NCI-H748 (cell line): ENCODE results near the gene MYL4.
"Not testable (repeated sequence)": the region's sequence is repeated elsewhere in the genome, so short reads cannot be mapped to it uniquely, and the experiment has no call there.

Experiments used
- DNase-seq: peaks from one replicate; lab custom pipeline; 2025; ENCODE audit not compliant: unreplicated experiment; lab: John Stamatoyannopoulos, UW

MYL4 gene

GRCh38 chr17:47268964-47269363, 59.8 kb downstream of the MYL4 start:
- not testable (repeated sequence) for DNase-seq

DNA sequence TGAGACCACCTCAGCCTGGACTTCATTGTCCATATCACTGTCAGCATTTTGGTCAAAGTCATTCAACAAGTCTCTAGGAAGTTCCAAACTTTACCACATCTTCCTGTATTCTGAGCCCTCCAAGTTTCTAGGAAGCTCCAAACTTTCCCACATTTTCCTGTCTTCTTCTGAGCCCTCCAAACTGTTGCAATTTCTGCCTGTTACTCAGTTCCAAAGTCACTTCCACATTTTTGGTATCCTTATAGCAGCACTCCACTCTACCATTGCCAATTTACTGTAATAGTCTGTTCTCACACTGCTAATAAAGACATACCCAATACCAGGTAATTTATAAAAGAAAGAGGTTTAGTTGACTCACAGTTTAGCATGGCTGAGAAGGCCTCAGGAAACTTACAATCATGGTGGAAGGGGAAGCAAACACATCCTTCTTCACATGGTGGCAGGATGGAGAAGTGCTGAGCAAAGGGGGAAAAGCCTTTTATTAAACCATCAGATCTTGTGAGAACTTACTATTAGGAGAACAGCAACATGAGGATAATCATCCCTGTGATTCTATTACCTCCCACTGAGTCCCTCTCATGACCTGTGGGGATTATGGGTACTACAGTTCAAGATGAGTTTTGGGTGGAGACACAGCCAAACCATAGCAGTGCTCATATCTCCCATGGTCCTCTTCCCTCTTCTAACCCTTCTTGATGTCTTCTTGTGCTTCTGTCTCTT, 60.6 kb downstream of the MYL4 start:
- DNase-seq, result not testable (repeated sequence)

GRCh38 chr17:47270946-47271705, 62.0 kb downstream of the MYL4 start:
- no peak for DNase-seq

DNA sequence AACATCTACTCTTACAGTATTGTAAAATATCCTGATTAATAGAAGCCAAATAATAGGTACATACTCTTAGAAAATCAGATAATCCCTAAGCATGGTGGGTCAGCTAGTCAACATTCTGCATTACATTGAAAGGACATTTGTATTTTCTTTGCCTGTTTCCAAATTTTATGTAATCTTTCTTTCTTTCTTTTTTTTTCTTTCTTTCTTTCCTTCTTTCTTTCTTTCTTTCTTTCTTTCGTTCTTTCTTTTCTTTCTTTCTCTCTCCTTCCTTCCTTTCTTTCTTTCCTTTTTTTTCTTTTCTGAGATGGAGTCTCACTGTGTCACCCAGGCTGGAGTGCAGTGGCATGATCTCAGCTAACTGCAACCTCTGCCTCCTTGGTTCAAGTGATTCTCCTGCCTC, 63.3 kb downstream of the MYL4 start:
- no peak for DNase-seq

- DNase-seq, result no peak
Measured at GRCh38 chr17:47273245-47273644, 64.1 kb downstream of the MYL4 start.
